ENCODE results near the gene MBNL1. TPM values are rescaled to one million over a fixed set of nuclear protein-coding genes. Genes with fewer than 3 reads are reported as not detected.

Gene MBNL1
- total and polyA plus RNA-seq, 2 donors (not counting 3 experiments of a cell fraction or from before 2014, with no cell fraction given): 179 to 362 TPM

DNA sequence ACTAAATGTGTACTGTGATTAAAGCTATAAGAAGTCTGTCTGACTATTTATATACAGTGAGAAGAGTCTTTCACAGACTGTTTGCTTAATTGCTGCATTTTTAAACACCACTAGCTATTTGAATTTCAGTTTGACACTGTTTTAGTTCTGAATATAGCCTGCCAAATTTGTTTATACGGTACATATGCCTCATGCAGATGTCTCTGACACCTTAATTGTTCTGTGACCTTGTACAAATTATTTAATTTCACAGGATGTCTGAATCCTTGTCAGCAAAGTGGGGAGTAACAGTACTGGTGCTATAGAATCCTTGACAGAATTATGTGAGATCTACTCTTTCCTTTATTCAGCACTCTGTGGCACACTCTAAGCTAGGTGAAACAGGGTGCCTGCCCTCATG lies 125.5 kb downstream of the MBNL1 start:
- H3K27ac ChIP-seq (ENCODE audit: insufficient read depth, low read depth, low read length): no peak overlapping the region
- BruUV-seq (replicated peaks): no TSS peak
- H3K9me1 ChIP-seq (replicated peaks; ENCODE audit: control insufficient read depth, extremely low read depth, insufficient read depth, low read length): no peaks in the 10 kb centered on the region
- ChIA-PET POLR2A (no interaction called here), CTCF (interaction anchor here (0.7 to 1.2 kb wide), 3 partner anchors 12 to 111 kb away, joined by 3 to 4 read pairs (median 4); no protein-coding TSS in a partner anchor)
- H3K27me3 ChIP-seq (ENCODE audit: control insufficient read depth in 2 of 2, insufficient read depth in 2 of 2, low read length in 2 of 2): no peaks in the 10 kb centered on the region
- peaks cover 97% of the 10 kb centered on the region for H3K79me2 ChIP-seq (ENCODE audit: control insufficient read depth, insufficient read depth, low read length)
- no peak for FAIRE-seq
- peaks cover 14% of the 10 kb centered on the region for H3K4me1 ChIP-seq (ENCODE audit: control insufficient read depth, extremely low read depth, insufficient read depth, low read length)
- no peak overlapping the region for H3K4me2 ChIP-seq (ENCODE audit: insufficient read depth, low read length)
- no peaks in the 10 kb centered on the region for H3K9me3 ChIP-seq (replicated peaks; ENCODE audit: control insufficient read depth, insufficient read depth, low read length)
- H4K20me1 ChIP-seq (replicated peaks; ENCODE audit: control insufficient read depth, extremely low read depth, insufficient read depth, low read length): peaks cover 21% of the 10 kb centered on the region
- H3K36me3 ChIP-seq (ENCODE audit: control insufficient read depth in 2 of 2, extremely low read depth in 1 of 2, insufficient read depth in 2 of 2, low read length in 2 of 2): peaks cover 0 to 8% of the 10 kb centered on the region in 2 experiments
- no peak overlapping the region for H3K4me3 ChIP-seq (replicated peaks in 1 of 3; ENCODE audit: insufficient read depth in 1 of 3, low read depth in 1 of 3, low read length in 3 of 3)
- no peak for DNase-seq (ENCODE audit: low read depth, low spot score)
- no peak overlapping the region for H2AFZ ChIP-seq (ENCODE audit: low read depth, low read length)
- dilution Hi-C loops (cut with MboI; ENCODE audit: extremely low pct_ligation_motif_present, low sequenced_read_pairs) (no loop called here), intact Hi-C loops (cut with micrococcal nuclease) (no loop called here)
- TF ChIP-seq EZH2 (IDR thresholded peaks at IDR 0.05; ENCODE audit: borderline replicate concordance, low read depth, low read length, severe bottlenecking) (no peak), FOS (IDR thresholded peaks at IDR 0.05; ENCODE audit: borderline replicate concordance, insufficient read depth, low read length) (no peak), JUN (IDR thresholded peaks at IDR 0.05; ENCODE audit: borderline replicate concordance, insufficient read depth, insufficient read length, low read depth) (no peak), GATA2 (IDR thresholded peaks at IDR 0.05; ENCODE audit: insufficient read depth, insufficient read length, low read depth, low read length) (no peak), POLR2A (IDR thresholded peaks at IDR 0.05; ENCODE audit: low read depth, low read length) (no peak), POLR2AphosphoS5 (IDR thresholded peaks at IDR 0.05; ENCODE audit: insufficient read depth, low read depth, low read length) (no peak), MYC (IDR thresholded peaks at IDR 0.05; ENCODE audit: low read depth, low read length) (no peak)
- TF ChIP-seq, protein P1, sequence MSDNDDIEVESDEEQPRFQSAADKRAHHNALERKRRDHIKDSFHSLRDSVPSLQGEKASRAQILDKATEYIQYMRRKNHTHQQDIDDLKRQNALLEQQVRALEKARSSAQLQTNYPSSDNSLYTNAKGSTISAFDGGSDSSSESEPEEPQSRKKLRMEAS (IDR thresholded peaks at IDR 0.05; ENCODE audit: insufficient read depth, insufficient read length): no peak
- TF ChIP-seq, protein P2, sequence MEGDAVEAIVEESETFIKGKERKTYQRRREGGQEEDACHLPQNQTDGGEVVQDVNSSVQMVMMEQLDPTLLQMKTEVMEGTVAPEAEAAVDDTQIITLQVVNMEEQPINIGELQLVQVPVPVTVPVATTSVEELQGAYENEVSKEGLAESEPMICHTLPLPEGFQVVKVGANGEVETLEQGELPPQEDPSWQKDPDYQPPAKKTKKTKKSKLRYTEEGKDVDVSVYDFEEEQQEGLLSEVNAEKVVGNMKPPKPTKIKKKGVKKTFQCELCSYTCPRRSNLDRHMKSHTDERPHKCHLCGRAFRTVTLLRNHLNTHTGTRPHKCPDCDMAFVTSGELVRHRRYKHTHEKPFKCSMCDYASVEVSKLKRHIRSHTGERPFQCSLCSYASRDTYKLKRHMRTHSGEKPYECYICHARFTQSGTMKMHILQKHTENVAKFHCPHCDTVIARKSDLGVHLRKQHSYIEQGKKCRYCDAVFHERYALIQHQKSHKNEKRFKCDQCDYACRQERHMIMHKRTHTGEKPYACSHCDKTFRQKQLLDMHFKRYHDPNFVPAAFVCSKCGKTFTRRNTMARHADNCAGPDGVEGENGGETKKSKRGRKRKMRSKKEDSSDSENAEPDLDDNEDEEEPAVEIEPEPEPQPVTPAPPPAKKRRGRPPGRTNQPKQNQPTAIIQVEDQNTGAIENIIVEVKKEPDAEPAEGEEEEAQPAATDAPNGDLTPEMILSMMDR (IDR thresholded peaks at IDR 0.05; ENCODE audit: extremely low read depth in 1 of 2, insufficient read depth in 1 of 2, low read depth in 1 of 2, low read length in 2 of 2): no peak
- no peak overlapping the region for H3K9ac ChIP-seq (replicated peaks; ENCODE audit: extremely low read depth, insufficient read depth, low read length)
